ENCODE measurements around the gene PTGER4.

GRCh38 chr5:40675396-40676133 is 4.2 kb upstream of the PTGER4 start:
- TF ChIP-seq CTCF (conservative IDR thresholded peaks at IDR 0.05) (no peak), EZH2 (IDR thresholded peaks at IDR 0.05; ENCODE audit: low read depth) (no peak)

Measured in PC-9 (cell line).